ENCODE measurements around the gene APC2. TPM values are rescaled to one million over a fixed set of nuclear protein-coding genes. Genes with fewer than 3 reads are reported as not detected.
A peak's percentile ranks its signal among the peaks of the same experiment; 100 is the strongest.

Gene APC2
- total and polyA plus RNA-seq, 4 donors: under 0.01 to 0.06 (median 0.03) TPM

DNA sequence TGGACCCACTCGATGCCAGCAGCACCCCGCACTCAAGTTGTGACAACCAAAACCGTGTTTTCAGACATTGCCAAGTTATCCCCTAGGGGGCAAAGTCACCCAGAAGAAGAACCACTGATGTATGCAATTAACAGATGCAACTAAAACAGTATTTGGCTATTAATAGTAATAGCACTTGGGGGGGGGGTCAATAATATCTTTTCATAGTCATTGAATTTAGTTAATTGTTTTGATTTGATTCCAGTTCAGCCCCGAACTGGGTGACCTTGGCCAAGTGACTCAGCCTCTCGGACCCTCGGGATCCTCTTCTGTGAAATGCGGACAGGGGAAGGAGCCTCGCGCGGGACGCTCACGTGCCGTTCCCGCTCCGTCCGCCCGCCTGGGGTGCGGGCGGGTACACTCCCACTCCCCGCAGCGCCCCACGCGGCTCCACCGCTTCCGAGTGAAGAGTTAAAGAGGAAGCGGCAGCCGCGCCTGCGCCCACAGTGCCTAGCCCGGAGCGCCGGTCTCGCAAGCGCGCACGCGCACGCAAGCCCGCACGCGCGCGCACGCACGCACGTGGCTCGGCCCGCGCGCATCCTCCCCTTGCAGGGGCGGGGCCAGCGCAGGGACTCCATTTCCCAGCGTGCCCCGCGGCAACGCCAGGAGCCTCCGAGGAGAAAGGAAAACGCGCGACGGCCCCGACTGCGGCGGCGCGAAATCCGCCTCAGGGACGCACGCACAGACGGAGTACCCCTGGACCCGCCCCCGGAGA, 43.0 kb upstream of the APC2 start:
- peak in 1 of 2 donors; percentile 12 for TF ChIP-seq RXRA (IDR thresholded peaks at IDR 0.05)
- TF ChIP-seq, protein P1, sequence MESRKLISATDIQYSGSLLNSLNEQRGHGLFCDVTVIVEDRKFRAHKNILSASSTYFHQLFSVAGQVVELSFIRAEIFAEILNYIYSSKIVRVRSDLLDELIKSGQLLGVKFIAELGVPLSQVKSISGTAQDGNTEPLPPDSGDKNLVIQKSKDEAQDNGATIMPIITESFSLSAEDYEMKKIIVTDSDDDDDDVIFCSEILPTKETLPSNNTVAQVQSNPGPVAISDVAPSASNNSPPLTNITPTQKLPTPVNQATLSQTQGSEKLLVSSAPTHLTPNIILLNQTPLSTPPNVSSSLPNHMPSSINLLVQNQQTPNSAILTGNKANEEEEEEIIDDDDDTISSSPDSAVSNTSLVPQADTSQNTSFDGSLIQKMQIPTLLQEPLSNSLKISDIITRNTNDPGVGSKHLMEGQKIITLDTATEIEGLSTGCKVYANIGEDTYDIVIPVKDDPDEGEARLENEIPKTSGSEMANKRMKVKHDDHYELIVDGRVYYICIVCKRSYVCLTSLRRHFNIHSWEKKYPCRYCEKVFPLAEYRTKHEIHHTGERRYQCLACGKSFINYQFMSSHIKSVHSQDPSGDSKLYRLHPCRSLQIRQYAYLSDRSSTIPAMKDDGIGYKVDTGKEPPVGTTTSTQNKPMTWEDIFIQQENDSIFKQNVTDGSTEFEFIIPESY (IDR thresholded peaks at IDR 0.05): no peak
- no peak for TF ChIP-seq NR2F2 (IDR thresholded peaks at IDR 0.05)
- TF ChIP-seq, protein P2, sequence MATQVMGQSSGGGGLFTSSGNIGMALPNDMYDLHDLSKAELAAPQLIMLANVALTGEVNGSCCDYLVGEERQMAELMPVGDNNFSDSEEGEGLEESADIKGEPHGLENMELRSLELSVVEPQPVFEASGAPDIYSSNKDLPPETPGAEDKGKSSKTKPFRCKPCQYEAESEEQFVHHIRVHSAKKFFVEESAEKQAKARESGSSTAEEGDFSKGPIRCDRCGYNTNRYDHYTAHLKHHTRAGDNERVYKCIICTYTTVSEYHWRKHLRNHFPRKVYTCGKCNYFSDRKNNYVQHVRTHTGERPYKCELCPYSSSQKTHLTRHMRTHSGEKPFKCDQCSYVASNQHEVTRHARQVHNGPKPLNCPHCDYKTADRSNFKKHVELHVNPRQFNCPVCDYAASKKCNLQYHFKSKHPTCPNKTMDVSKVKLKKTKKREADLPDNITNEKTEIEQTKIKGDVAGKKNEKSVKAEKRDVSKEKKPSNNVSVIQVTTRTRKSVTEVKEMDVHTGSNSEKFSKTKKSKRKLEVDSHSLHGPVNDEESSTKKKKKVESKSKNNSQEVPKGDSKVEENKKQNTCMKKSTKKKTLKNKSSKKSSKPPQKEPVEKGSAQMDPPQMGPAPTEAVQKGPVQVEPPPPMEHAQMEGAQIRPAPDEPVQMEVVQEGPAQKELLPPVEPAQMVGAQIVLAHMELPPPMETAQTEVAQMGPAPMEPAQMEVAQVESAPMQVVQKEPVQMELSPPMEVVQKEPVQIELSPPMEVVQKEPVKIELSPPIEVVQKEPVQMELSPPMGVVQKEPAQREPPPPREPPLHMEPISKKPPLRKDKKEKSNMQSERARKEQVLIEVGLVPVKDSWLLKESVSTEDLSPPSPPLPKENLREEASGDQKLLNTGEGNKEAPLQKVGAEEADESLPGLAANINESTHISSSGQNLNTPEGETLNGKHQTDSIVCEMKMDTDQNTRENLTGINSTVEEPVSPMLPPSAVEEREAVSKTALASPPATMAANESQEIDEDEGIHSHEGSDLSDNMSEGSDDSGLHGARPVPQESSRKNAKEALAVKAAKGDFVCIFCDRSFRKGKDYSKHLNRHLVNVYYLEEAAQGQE (IDR thresholded peaks at IDR 0.05): peak; percentile 33
- TF ChIP-seq, protein P3, sequence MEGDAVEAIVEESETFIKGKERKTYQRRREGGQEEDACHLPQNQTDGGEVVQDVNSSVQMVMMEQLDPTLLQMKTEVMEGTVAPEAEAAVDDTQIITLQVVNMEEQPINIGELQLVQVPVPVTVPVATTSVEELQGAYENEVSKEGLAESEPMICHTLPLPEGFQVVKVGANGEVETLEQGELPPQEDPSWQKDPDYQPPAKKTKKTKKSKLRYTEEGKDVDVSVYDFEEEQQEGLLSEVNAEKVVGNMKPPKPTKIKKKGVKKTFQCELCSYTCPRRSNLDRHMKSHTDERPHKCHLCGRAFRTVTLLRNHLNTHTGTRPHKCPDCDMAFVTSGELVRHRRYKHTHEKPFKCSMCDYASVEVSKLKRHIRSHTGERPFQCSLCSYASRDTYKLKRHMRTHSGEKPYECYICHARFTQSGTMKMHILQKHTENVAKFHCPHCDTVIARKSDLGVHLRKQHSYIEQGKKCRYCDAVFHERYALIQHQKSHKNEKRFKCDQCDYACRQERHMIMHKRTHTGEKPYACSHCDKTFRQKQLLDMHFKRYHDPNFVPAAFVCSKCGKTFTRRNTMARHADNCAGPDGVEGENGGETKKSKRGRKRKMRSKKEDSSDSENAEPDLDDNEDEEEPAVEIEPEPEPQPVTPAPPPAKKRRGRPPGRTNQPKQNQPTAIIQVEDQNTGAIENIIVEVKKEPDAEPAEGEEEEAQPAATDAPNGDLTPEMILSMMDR (IDR thresholded peaks at IDR 0.05; ENCODE audit: low read depth, low read length, missing input control): peak; percentile 39
- TF ChIP-seq YY1 (IDR thresholded peaks at IDR 0.05): peak; percentile 47
- TF ChIP-seq SP1 (IDR thresholded peaks at IDR 0.05): peak; percentile 14
- TF ChIP-seq FOXA2 (IDR thresholded peaks at IDR 0.05): no peak
- peak; percentile 60 to 64 for TF ChIP-seq RAD21 (IDR thresholded peaks at IDR 0.05)
- peak; percentile 13 to 58 for TF ChIP-seq HNF4A (conservative IDR thresholded peaks at IDR 0.05)

DNA sequence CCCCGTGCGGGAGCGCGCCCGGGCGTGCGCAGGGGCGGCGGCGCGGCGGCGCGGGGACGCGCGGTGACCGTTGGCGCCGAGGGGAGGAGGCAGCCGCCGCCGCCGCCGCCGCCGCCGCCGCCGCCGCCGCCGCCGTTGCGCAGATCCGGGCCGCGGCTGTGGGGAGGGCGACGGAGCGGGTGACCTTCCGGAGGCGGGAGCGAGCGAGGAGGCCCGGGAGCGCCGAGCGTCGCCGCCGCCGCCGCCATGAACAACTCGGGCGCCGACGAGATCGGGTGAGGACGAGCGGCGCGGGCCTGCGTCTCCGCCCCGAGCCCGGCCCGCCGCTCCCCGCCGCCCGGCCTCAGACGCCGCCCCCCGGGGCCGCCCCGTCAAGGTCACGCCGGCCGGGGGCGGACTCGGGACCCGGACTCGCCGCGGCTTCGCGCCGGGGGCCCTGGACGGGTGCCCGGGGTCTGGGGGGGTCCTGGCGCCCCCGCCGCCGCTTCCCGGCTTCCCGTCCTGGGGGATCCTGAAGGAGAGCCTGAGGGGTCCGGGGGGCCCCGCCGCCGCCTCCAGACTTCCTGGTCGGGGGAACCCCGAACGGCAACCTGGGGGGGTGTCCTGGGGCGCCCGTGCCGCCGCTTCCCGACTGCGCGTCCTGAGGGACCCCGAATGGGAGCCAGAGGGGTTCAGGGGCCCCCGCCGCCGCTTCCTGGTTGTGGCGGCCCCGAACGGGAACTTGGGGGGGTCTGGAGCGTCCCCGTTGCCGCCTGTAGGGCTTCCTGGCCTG, 42.2 kb upstream of the APC2 start, which contains the start of gene DAZAP1:
Gene DAZAP1, plus strand, starts transcription at position 59 of the 772 bp plus-strand sequence. Its CDS starts 188 bp downstream, at position 247.
- peak within 1 kb of the TSS; percentile 83 to 92 for H3K27ac ChIP-seq (ENCODE audit: low read depth in 1 of 2, low read length in 2 of 2)
- H3K9me3 ChIP-seq (ENCODE audit: control insufficient read depth in 4 of 4, low read length in 3 of 4): no peaks in the 10 kb centered on the region
- TF ChIP-seq HNF4G (IDR thresholded peaks at IDR 0.05) (no peak), TAF1 (conservative IDR thresholded peaks at IDR 0.05) (no peak), SP1 (IDR thresholded peaks at IDR 0.05) (no peak), EGR1 (IDR thresholded peaks at IDR 0.05; ENCODE audit: low read depth in 2 of 2) (no peak), NR2F2 (IDR thresholded peaks at IDR 0.05) (no peak), FOXA2 (IDR thresholded peaks at IDR 0.05) (no peak), GABPA (IDR thresholded peaks at IDR 0.05 in 1 of 2, conservative IDR thresholded peaks at IDR 0.05 in 1 of 2) (no peak), FOXA1 (IDR thresholded peaks at IDR 0.05) (no peak), HNF4A (conservative IDR thresholded peaks at IDR 0.05) (no peak)
- TF ChIP-seq, protein P4, sequence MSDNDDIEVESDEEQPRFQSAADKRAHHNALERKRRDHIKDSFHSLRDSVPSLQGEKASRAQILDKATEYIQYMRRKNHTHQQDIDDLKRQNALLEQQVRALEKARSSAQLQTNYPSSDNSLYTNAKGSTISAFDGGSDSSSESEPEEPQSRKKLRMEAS (IDR thresholded peaks at IDR 0.05): no peak
- TF ChIP-seq, protein P5, sequence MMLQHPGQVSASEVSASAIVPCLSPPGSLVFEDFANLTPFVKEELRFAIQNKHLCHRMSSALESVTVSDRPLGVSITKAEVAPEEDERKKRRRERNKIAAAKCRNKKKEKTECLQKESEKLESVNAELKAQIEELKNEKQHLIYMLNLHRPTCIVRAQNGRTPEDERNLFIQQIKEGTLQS (IDR thresholded peaks at IDR 0.05): no peak
- peaks cover 26 to 48% (median 42%) of the 10 kb centered on the region in 4 donors for H3K4me1 ChIP-seq (ENCODE audit: control insufficient read depth in 4 of 4, insufficient read depth in 4 of 4, low read length in 3 of 4)
- no peaks in the 10 kb centered on the region for H3K27me3 ChIP-seq (ENCODE audit: control insufficient read depth in 4 of 4, insufficient read depth in 4 of 4, low read length in 3 of 4)
- H3K36me3 ChIP-seq (ENCODE audit: control insufficient read depth in 4 of 4, insufficient read depth in 3 of 4, low read depth in 1 of 4, low read length in 3 of 4): peaks cover 0 to under 1% (median 0%) of the 10 kb centered on the region in 4 donors
- WGBS: under 1% methylated on average over 121 of the region's 121 CpGs
- no peak for DNase-seq (ENCODE audit: low spot score)
- H3K9ac ChIP-seq (ENCODE audit: low read depth in 1 of 2, low read length in 2 of 2): peak within 1 kb of the TSS; percentile 82 to 89
- H3K4me3 ChIP-seq (ENCODE audit: low read depth in 1 of 3, low read length in 3 of 3): peak within 1 kb of the TSS; percentile 70 to 98 (median 87)

More for the DNA sequence above, 43.0 kb upstream of the APC2 start:
- Histone ChIP-seq H3K27me3 (ENCODE audit: control insufficient read depth in 4 of 4, insufficient read depth in 4 of 4, low read length in 3 of 4) (no peaks in the 10 kb centered on the region), H3K9ac (ENCODE audit: low read depth in 1 of 2, low read length in 2 of 2) (peak overlapping the region; percentile 41 to 67), H3K27ac (ENCODE audit: low read depth in 1 of 2, low read length in 2 of 2) (peak overlapping the region; percentile 82 to 84), H3K9me3 (ENCODE audit: control insufficient read depth in 4 of 4, low read length in 3 of 4) (no peaks in the 10 kb centered on the region), H3K36me3 (ENCODE audit: control insufficient read depth in 4 of 4, insufficient read depth in 3 of 4, low read depth in 1 of 4, low read length in 3 of 4) (no peaks in the 10 kb centered on the region), H3K4me1 (ENCODE audit: control insufficient read depth in 4 of 4, insufficient read depth in 4 of 4, low read length in 3 of 4) (peaks cover 20 to 48% (median 40%) of the 10 kb centered on the region in 4 donors), H3K4me3 (ENCODE audit: low read depth in 1 of 3, low read length in 3 of 3) (peak overlapping the region; percentile 70 to 98 (median 77))
- peak; percentile 99 for DNase-seq (ENCODE audit: low spot score)
- under 1% methylated on average over 72 of the region's 72 CpGs for WGBS
